ENCODE measurements around the gene MS4A18.
"Not testable (repeated sequence)": the region's sequence is repeated elsewhere in the genome, so short reads cannot be mapped to it uniquely, and the experiment has no call there.

The MS4A18 gene

DNA sequence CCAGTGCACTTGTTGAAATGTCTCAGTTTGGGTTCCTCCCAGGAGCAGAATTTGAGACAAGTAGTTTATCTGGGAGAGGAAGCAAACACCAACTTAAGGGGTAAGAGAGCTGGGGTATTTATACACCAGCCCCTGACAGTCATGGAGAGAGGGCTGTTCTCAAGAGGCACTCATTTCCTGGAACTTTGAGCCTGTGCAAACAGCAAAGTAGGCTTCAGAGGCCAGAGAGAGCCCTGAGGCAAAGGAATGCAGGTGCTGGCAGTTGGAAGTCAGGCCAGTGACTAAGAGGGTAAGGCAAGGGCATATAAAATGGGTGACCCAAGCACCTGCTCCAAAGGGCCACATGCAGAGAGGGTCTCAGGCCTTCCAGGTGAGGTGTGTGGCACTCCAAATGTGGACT, 16.1 kb downstream of the MS4A18 start:
- DNase-seq: no peak

GRCh38 chr11:60741421-60741820, 16.9 kb downstream of the MS4A18 start:
- DNase-seq: no peak

GRCh38 chr11:60743058-60743457, 18.5 kb downstream of the MS4A18 start:
- DNase-seq: no peak

DNA sequence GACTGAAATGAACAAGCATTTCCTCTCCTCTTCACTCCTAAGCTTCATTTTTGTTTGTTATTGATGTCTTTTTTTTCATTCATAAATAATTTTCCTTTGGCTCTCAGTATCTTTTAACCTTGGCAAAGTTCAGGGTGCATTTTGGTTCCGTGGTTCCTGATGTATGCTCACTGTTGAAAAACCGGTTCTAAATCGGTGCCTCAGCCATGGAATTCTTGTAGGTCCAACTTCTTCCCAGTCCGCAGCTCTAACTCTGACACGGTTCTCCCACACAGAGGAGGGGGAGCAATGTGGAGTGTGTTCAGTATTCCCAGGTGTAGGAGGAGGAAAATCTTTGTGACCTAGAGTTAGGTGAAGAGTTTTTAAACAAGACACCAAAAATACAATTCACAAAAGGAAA, 19.6 kb downstream of the MS4A18 start:
- no peak for DNase-seq

DNA sequence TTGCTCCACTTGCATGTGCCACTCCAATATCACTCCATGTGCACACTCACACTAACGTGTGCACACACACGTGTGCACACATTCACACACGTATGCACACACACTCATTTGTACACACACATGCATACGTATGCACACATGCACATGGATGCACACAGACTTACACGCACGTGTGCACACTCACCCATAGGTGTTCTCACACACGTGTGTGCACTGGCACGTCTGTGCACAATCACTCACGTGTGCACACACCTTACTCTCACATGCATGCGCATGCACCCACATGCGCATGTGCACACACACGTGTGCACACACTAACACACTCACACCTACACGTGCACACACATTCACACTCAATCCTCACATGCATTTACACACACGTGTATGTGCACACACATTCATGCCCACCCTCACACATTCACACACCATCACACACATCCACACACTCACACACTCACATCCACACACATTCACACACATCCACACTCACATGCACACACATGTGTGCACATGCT, 22.9 kb downstream of the MS4A18 start:
- no peak for DNase-seq

- DNase-seq: no peak
Measured at GRCh38 chr11:60748225-60748624, 23.7 kb downstream of the MS4A18 start.

DNA sequence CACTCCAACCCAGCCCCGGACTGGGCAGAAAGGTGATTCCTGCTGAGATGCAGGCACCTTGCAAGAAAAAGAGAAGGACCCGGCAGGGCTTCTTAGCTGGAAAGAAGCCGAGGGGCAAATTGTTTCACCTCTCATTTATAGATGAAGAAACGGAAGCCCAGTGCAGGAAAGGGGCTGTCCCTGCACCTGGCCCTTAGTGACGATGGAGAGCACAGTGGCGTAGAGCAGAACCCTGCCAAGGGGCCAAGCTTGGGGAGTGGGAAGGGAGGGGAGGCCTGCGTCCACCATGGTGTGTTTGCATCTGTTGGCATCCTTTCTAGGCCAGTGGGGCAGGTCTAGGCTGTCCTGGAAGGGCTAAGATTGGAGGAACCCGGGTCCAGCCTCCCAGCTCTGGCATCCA, 24.3 kb downstream of the MS4A18 start:
- DNase-seq: no peak

DNA sequence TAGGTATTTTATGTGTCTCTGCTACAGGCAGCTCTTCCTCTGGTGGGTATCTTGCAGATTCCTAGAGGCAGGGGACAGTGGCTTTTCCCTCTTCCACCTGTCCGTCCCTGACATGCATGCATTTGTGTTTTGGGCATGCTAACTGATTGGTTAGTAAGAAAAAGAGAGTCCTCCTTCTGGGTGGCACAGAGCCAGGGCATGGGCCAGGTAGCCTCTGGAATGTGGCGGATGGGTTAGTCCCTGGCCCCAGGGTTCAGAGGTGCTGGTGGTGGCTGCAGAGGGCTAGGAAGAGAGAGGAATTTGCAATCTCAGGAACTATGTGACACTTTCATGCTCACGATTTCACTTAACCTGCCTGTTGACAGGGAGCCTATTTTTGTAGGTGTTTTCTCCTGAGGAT, 26.4 kb downstream of the MS4A18 start:
- DNase-seq: no peak

DNA sequence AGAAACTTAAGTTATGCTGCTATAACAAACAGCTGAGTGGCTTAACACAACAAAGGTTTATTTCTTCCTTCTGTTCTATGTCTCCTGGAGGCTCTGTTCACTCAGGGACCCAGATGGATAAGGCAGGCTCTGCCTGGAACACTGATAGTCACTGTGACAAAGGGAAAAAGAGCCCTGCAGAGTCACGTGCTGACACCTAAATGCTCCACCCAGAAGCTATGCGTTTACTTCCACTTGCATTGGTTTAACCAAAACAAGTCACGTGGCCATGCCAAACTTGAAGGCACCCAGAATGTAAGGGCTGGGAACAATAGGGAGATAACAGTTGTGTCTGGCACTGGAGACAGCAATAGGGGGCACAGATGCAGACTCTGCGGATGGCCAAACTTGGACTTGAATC, 28.8 kb downstream of the MS4A18 start:
- no peak for DNase-seq

- DNase-seq: no peak
Measured at GRCh38 chr11:60754887-60755286, 30.4 kb downstream of the MS4A18 start.

- no peak for DNase-seq
Measured at GRCh38 chr11:60756307-60757032, 31.9 kb downstream of the MS4A18 start, which contains the start of gene MS4A15. MS4A15 (plus strand) TSS chr11:60756867; CDS start chr11:60763734, 6,867 bp downstream.

DNA sequence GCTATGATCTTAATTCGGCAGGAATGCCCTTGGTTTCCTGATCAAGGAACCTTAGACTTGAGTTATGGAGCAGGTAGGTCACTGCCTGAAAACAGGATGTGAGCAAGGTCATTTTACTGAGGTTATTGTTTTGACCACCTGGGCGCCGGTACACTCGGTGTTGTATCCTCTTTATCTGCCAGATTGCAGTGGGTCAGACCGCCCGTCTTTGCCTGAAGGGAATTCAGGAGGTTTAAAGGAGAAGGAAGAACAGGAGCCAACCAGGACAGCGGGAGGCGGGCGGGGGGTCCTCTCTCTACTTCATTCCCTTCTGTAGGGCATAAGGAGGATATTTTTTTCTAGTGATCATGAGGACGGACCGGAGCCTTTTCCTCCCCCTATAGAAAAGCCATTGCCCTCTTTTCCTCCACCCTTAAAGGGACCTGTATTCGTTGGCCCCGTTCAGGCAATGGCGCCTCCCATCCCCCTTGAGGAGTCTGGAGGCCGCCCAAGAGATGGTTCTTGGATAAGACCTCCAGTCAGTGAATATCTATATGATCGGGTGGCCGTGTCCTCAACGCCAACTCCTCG, 32.8 kb downstream of the MS4A18 start:
- no peak for DNase-seq

- not testable (repeated sequence) for DNase-seq
Measured at GRCh38 chr11:60758671-60759070, 34.2 kb downstream of the MS4A18 start.

DNA sequence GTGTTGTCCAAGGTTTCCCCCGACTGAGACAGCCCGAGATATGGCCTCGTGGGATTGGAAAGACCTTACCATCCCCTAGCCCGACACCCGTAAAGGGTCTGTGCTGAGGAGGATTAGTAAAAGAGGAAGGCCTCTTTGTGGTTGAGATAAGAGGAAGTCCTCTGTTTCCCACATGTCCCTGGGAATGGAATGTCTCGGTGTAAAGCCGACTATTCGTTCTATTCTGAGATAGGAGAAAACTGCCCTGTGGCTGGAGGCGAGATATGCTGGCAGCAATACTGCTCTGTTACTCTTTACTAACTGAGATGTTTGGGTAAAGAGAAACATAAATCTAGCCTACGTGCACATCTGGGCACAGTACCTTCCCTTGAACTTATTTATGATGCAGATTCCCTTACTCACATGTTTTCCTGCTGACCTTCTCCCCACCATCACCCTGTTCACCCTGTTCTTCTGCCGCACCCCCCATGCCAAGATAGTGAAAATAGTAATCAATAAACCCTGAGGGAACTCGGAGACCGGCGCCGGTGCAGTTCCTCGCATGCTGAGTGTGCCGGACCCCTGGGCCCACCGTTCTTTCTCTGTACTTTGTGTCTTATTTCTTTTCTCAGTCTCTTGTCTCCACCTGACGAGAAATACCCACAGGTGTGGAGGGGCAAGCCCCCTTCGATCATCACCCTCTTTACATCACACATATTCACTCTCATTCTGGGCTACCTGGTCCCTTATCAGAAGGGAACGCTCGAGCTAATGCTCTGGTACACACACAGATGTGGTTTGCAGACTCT, 35.1 kb downstream of the MS4A18 start:
- DNase-seq: not testable (repeated sequence)

DNA sequence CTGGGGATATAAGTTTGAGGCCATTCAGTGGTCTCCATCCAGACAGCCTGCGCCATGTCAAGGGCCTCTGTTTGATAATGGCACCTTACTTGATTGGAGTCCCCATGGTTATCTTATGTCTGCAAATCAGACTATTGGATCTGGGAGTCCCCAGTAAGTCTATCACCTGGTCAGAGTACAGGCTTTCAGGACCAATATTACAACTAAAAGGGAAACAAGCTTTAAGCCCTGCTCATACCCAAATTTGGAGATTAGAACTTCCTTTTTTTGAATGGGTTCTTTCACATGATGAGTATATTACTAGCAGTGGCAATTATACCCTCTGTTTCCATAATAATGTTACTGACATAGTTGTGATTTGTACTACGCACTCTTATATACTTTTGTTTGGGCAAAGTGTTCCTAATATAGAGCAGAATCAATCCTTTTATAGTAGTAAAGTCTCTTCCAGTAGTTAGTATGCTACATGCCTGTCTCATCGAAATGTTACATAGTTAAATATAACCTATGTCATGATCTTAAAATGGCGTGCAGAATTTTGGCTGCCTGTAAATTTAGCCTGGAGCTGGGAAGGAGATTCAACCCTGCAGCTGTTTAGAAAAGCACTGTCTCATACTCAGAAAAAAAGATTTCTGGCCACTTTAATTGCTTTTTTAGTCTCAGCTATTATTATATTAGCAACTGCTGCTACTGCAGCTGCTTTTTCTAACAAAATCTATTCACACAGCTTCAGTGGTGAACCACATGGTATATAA, 37.1 kb downstream of the MS4A18 start:
- DNase-seq: no peak

GRCh38 chr11:60762851-60763691, 38.6 kb downstream of the MS4A18 start:
- DNase-seq: no peak

GRCh38 chr11:60763692-60764369, 39.3 kb downstream of the MS4A18 start:
- no peak for DNase-seq

GRCh38 chr11:60764879-60765278, 40.4 kb downstream of the MS4A18 start:
- no peak for DNase-seq

GRCh38 chr11:60765355-60765754, 40.8 kb downstream of the MS4A18 start:
- DNase-seq: no peak

DNA sequence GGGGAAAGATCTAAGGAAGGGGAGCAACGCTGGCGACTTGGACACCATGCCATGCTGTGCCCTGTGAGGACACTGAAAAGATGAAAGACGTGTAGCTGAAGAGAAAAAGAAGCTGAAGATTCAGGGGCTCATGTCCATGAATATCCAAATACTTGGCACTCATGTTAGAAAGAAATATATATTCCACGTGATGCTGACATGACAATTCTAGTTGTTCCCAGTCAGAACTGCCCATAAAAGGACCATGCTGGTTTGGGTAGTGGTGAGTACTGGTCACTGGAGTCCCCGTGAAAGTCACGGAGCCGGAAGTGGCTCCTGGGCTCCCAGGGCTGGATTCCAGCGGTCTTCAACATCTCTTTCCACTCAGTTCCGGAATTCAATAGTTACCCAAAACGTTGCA, 42.0 kb downstream of the MS4A18 start:
- DNase-seq: no peak

DNA sequence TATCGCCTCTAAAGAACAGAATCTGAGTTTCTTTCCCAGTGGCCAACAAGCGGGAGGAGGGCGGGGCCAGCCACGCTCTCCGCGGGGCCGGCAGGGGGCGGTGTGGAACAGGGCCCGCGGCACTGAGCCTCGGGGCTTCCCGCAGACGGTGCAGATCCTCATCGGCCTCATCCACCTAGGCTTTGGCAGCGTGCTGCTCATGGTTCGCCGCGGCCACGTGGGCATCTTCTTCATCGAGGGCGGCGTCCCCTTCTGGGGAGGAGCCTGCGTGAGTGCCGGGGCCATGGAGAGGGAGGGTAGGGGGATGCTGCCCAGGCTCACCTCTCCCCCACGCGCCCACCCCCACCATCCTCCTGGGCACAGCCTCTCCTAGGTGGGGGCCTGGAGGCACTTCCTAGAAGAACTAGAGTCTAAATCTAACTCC, 42.9 kb downstream of the MS4A18 start:
- no peak for DNase-seq
